Mucosa of descending colon (tissue), 3 donors: ENCODE data around the gene ARHGEF10L. TPM values are rescaled to one million over a fixed set of nuclear protein-coding genes. Genes with fewer than 3 reads are reported as not detected.

Experiments
- ATAC-seq: fragments of 200-7000 bp; cut with Tn5 transposase; one replicate; pipeline ENCODE4 v1.9.1; 2020; ENCODE audit warnings: mild to moderate bottlenecking, moderate library complexity
- DNase-seq, 3 donors: peaks; one replicate each; pipeline ENCODE4 v3.0.0-alpha.2; 2020
- H3K36me3 ChIP-seq: fragments of 200-600 bp; one replicate; pipeline ENCODE4 v1.8.0; 2021; ENCODE audit warnings: low read depth, mild to moderate bottlenecking
- H3K4me1 ChIP-seq: fragments of 200-600 bp; one replicate; pipeline ENCODE4 v1.8.0; 2021; ENCODE audit warnings: low read depth, mild to moderate bottlenecking
- H3K4me3 ChIP-seq: fragments of 200-600 bp; one replicate; pipeline ENCODE4 v1.8.0; 2021; ENCODE audit warnings: mild to moderate bottlenecking
- H3K9me3 ChIP-seq: fragments of 200-600 bp; one replicate; pipeline ENCODE4 v1.8.0; 2021; ENCODE audit warnings: mild to moderate bottlenecking
- CTCF ChIP-seq: fragments of 200-600 bp; IDR thresholded peaks from one replicate; pipeline ENCODE4 v1.8.0; 2022; ENCODE audit warnings: antibody characterized with exemption, mild to moderate bottlenecking
- intact Hi-C, 2 donors: fragments of 100-400 bp; cut with DNase I in 1 of 2; cut with micrococcal nuclease in 1 of 2; formaldehyde crosslinking; loops; one replicate each; pipeline versions ENCODE4 v1.11.0 to v1.11.1; 2022; cut with DNase I, micrococcal nuclease
- total RNA-seq, 3 donors: library from RNA; stranded (reverse); fragmentation: NEBNext Ultra II Directional in 2 of 3; extraction: Animal tissue kit (Norgen Biotek cat#: 25700) in 2 of 3; gene quantifications; one replicate each; pipeline versions ENCODE4 v1.2.1 to v1.2.4, GENCODE V29; 2021 to 2023
- donor health status: DM: no; HTN: no; CAD: no; lungs with moderate emphysema.
- donor health status: DM: no; HTN: no; CAD: no.
- donor health status: DM: no; HTN: yes; CAD: no.

Gene ARHGEF10L
- total RNA-seq, 3 donors from 2014 or later: 87.6 to 146 (median 144) TPM

- no peak for TF ChIP-seq CTCF
- Histone ChIP-seq H3K9me3 (no peaks in the 10 kb centered on the region), H3K4me1 (no peaks in the 10 kb centered on the region), H3K4me3 (no peak overlapping the region), H3K36me3 (peaks cover 20% of the 10 kb centered on the region)
- ATAC-seq: peak; percentile 13
- intact Hi-C loops: no loop called here
- DNase-seq: peak in 1 of 3 donors; percentile 35
These were observed 96.3 kb downstream of the ARHGEF10L start for GRCh38 chr1:17635811-17636210.

GRCh38 chr1:17636612-17637011 is 97.1 kb downstream of the ARHGEF10L start:
- H3K4me3 ChIP-seq: no peak overlapping the region
- peaks cover 20% of the 10 kb centered on the region for H3K36me3 ChIP-seq
- intact Hi-C loops: no loop called here
- no peaks in the 10 kb centered on the region for H3K4me1 ChIP-seq
- no peaks in the 10 kb centered on the region for H3K9me3 ChIP-seq
- ATAC-seq (no peak), DNase-seq (no peak)
- no peak for TF ChIP-seq CTCF

- no peak for ATAC-seq
- no peak for DNase-seq
- intact Hi-C loops: no loop called here
- Histone ChIP-seq H3K9me3 (no peaks in the 10 kb centered on the region), H3K4me1 (no peaks in the 10 kb centered on the region), H3K36me3 (peaks cover 20% of the 10 kb centered on the region), H3K4me3 (no peak overlapping the region)
- no peak for TF ChIP-seq CTCF
These were observed 97.6 kb downstream of the ARHGEF10L start for GRCh38 chr1:17637055-17637454.

GRCh38 chr1:17639703-17640340 is 100.3 kb downstream of the ARHGEF10L start:
- Histone ChIP-seq H3K9me3 (no peaks in the 10 kb centered on the region), H3K4me3 (no peak overlapping the region), H3K36me3 (peaks cover 20% of the 10 kb centered on the region), H3K4me1 (no peaks in the 10 kb centered on the region)
- ATAC-seq (no peak), DNase-seq (no peak)
- no peak for TF ChIP-seq CTCF
- intact Hi-C loops: no loop called here

GRCh38 chr1:17640393-17640792 is 100.9 kb downstream of the ARHGEF10L start:
- Histone ChIP-seq H3K4me3 (no peak overlapping the region), H3K4me1 (no peaks in the 10 kb centered on the region), H3K36me3 (peaks cover 20% of the 10 kb centered on the region), H3K9me3 (no peaks in the 10 kb centered on the region)
- ATAC-seq: no peak
- DNase-seq: no peak
- TF ChIP-seq CTCF: no peak
- intact Hi-C loops: no loop called here

- Histone ChIP-seq H3K9me3 (no peaks in the 10 kb centered on the region), H3K4me3 (no peak overlapping the region), H3K36me3 (peaks cover 20% of the 10 kb centered on the region), H3K4me1 (no peaks in the 10 kb centered on the region)
- DNase-seq (no peak), ATAC-seq (no peak)
- intact Hi-C loops: no loop called here
- TF ChIP-seq CTCF: no peak
These were observed 101.5 kb downstream of the ARHGEF10L start for GRCh38 chr1:17640975-17641374.
